ENCODE data around the gene GRIN2C.

The GRIN2C gene

DNA sequence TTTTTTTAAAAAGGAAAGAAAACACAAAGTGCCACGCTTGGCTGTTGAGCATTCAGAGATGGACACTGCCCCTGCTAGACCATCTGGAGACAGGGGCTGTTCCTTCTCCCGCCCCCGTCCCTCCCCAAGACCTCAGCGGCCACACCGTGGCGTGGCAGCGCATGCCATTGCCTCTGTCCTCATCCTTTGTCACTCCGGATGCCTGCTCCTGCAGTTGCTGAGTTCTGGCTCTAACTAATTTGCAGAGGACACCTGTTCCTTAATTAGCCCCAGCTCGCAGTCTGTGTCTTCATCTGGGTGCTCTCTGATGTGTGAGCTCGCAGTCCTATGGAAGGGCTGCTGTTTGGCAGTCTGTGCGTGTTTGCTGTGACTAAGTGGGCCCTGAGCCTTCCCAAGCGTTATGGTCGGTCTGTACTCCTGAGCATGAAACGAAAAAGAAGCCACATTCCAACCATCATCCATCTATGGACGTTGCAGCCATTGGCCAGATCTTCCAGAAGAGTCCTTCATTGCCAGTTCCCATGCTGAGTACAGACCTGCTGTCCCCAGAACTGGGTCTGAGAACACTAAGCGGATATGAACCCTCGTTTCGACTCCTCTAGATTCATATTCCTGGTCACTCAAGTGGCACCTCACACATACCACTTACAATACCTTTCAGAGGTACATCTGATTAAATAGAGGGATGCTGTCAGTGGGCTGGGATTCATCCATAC is 42.6 kb downstream of the GRIN2C start:
- no peak for ATAC-seq (ENCODE audit: insufficient read depth, low read depth)
- no peaks in the 10 kb centered on the region for H3K9me3 ChIP-seq (ENCODE audit: insufficient read depth, low read length, severe bottlenecking)
- no peak overlapping the region for H3K27ac ChIP-seq (ENCODE audit: low read length)
- H3K4me1 ChIP-seq (ENCODE audit: insufficient read depth, low read length): no peaks in the 10 kb centered on the region
- no peak for TF ChIP-seq EZH2 (IDR thresholded peaks at IDR 0.05; ENCODE audit: borderline replicate concordance, low read depth, low read length, severe bottlenecking)
- TF ChIP-seq, protein P1, sequence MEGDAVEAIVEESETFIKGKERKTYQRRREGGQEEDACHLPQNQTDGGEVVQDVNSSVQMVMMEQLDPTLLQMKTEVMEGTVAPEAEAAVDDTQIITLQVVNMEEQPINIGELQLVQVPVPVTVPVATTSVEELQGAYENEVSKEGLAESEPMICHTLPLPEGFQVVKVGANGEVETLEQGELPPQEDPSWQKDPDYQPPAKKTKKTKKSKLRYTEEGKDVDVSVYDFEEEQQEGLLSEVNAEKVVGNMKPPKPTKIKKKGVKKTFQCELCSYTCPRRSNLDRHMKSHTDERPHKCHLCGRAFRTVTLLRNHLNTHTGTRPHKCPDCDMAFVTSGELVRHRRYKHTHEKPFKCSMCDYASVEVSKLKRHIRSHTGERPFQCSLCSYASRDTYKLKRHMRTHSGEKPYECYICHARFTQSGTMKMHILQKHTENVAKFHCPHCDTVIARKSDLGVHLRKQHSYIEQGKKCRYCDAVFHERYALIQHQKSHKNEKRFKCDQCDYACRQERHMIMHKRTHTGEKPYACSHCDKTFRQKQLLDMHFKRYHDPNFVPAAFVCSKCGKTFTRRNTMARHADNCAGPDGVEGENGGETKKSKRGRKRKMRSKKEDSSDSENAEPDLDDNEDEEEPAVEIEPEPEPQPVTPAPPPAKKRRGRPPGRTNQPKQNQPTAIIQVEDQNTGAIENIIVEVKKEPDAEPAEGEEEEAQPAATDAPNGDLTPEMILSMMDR (IDR thresholded peaks at IDR 0.05; ENCODE audit: borderline replicate concordance, extremely low read depth, low read length, poor library complexity, severe bottlenecking): no peak
- H3K4me3 ChIP-seq (ENCODE audit: low read depth in 1 of 2, low read length in 2 of 2): no peak overlapping the region
- H3K36me3 ChIP-seq (ENCODE audit: insufficient read depth, low read length): peaks cover 16% of the 10 kb centered on the region
- no peaks in the 10 kb centered on the region for H4K20me1 ChIP-seq (ENCODE audit: insufficient read depth, low read length)
- no peak overlapping the region for H3K9ac ChIP-seq (ENCODE audit: low read depth, low read length)
- no peaks in the 10 kb centered on the region for H3K27me3 ChIP-seq (ENCODE audit: insufficient read depth, low read length, poor library complexity)
- no peak overlapping the region for H3K4me2 ChIP-seq (ENCODE audit: insufficient read depth, low read length)
- H2AFZ ChIP-seq (ENCODE audit: low read depth, low read length): no peak overlapping the region
- no peaks in the 10 kb centered on the region for H3K79me2 ChIP-seq (ENCODE audit: insufficient read depth, low read length)
- no peak for DNase-seq

DNA sequence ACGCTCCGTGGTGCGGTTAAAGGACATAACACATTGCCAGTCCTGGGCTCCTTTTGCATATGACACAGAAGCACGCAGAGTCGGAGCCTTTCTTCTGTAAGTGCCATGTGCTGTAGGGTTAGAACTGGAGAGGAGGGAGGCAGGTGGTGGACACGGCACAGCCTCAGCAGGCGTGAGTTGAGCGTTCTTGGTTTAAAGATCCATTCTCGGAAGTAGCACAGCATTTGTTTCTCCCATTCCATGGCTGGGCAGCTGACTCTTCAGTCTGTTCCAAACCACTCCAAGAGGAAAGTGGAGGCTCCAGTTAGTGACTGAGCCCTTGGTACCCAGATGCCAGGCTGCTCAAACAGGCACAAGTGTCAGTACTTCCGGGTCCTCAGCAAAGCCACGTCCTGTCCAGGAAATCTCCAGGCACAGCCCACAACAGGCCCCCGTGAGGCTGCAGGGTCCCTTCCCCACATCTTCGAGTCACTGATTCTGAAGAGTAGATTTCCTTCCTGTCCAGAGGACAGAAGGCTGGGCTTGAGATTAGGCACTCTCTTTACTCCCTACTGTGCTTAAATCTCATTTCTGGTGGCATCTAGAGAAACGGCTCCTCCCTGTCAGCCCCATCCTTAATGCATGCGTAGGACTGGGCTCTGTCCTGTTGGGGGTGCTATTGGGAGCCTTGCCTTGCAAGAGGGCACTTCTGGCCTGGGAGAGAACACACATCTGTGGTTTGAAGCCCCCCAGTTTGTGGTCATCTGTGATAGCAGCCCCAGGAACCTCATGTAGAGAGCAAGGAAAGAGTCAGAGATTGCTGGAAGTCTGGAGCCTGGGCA is 43.9 kb downstream of the GRIN2C start:
- H3K4me1 ChIP-seq (ENCODE audit: insufficient read depth, low read length): no peaks in the 10 kb centered on the region
- no peaks in the 10 kb centered on the region for H3K79me2 ChIP-seq (ENCODE audit: insufficient read depth, low read length)
- TF ChIP-seq, protein P1 (IDR thresholded peaks at IDR 0.05; ENCODE audit: borderline replicate concordance, extremely low read depth, low read length, poor library complexity, severe bottlenecking): peak; percentile 48
- no peak for TF ChIP-seq EZH2 (IDR thresholded peaks at IDR 0.05; ENCODE audit: borderline replicate concordance, low read depth, low read length, severe bottlenecking)
- no peaks in the 10 kb centered on the region for H4K20me1 ChIP-seq (ENCODE audit: insufficient read depth, low read length)
- H3K9me3 ChIP-seq (ENCODE audit: insufficient read depth, low read length, severe bottlenecking): no peaks in the 10 kb centered on the region
- no peak overlapping the region for H3K4me2 ChIP-seq (ENCODE audit: insufficient read depth, low read length)
- H3K9ac ChIP-seq (ENCODE audit: low read depth, low read length): no peak overlapping the region
- H3K4me3 ChIP-seq (ENCODE audit: low read depth in 1 of 2, low read length in 2 of 2): no peak overlapping the region
- DNase-seq (peak; percentile 14), ATAC-seq (ENCODE audit: insufficient read depth, low read depth) (peak; percentile 29; the same call in 1 of the 3 replicates)
- H3K27me3 ChIP-seq (ENCODE audit: insufficient read depth, low read length, poor library complexity): no peaks in the 10 kb centered on the region
- peaks cover 16% of the 10 kb centered on the region for H3K36me3 ChIP-seq (ENCODE audit: insufficient read depth, low read length)
- no peak overlapping the region for H2AFZ ChIP-seq (ENCODE audit: low read depth, low read length)
- no peak overlapping the region for H3K27ac ChIP-seq (ENCODE audit: low read length)

DNA sequence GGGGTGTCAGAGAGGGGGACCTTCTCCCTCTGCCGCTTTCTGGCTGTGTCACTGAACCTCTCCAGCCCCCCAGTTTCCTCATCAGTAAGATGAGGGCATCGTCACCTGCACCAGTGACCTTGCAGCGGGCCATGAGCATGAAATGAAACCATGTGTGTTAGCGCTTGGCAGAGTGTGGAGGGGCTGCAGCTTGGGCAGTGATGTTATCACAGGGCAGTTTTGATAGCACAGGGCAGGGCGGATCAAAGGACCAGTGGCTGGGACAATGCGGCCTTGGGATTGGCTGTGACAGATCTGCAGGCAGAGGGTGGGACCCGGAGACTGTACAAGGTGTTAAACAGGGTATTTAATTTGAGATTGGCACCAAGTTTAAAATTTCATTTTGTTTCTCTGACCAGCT is 44.6 kb downstream of the GRIN2C start:
- H2AFZ ChIP-seq (ENCODE audit: low read depth, low read length): no peak overlapping the region

More for the DNA sequence above, 44.6 kb downstream of the GRIN2C start:
- Histone ChIP-seq H3K4me1 (ENCODE audit: insufficient read depth, low read length) (no peaks in the 10 kb centered on the region), H3K4me2 (ENCODE audit: insufficient read depth, low read length) (no peak overlapping the region), H3K9ac (ENCODE audit: low read depth, low read length) (no peak overlapping the region), H4K20me1 (ENCODE audit: insufficient read depth, low read length) (peaks cover 2% of the 10 kb centered on the region; the same call in 1 of the 2 replicates), H3K79me2 (ENCODE audit: insufficient read depth, low read length) (no peaks in the 10 kb centered on the region), H3K9me3 (ENCODE audit: insufficient read depth, low read length, severe bottlenecking) (no peaks in the 10 kb centered on the region), H3K27ac (ENCODE audit: low read length) (no peak overlapping the region), H3K36me3 (ENCODE audit: insufficient read depth, low read length) (peaks cover 18% of the 10 kb centered on the region), H3K4me3 (ENCODE audit: low read depth in 1 of 2, low read length in 2 of 2) (no peak overlapping the region), H3K27me3 (ENCODE audit: insufficient read depth, low read length, poor library complexity) (no peaks in the 10 kb centered on the region)
- DNase-seq: no peak
- no peak for ATAC-seq (ENCODE audit: insufficient read depth, low read depth)
- TF ChIP-seq EZH2 (IDR thresholded peaks at IDR 0.05; ENCODE audit: borderline replicate concordance, low read depth, low read length, severe bottlenecking): no peak
- TF ChIP-seq, protein P1 (IDR thresholded peaks at IDR 0.05; ENCODE audit: borderline replicate concordance, extremely low read depth, low read length, poor library complexity, severe bottlenecking): no peak

All from DND-41 (cell line).